ENCODE data around the gene PPOX. TPM values are rescaled to one million over a fixed set of nuclear protein-coding genes. Genes with fewer than 3 reads are reported as not detected.

Gene PPOX
- total RNA-seq, 2 donors from 2014 or later, result 27.3 to 44.9 TPM

DNA sequence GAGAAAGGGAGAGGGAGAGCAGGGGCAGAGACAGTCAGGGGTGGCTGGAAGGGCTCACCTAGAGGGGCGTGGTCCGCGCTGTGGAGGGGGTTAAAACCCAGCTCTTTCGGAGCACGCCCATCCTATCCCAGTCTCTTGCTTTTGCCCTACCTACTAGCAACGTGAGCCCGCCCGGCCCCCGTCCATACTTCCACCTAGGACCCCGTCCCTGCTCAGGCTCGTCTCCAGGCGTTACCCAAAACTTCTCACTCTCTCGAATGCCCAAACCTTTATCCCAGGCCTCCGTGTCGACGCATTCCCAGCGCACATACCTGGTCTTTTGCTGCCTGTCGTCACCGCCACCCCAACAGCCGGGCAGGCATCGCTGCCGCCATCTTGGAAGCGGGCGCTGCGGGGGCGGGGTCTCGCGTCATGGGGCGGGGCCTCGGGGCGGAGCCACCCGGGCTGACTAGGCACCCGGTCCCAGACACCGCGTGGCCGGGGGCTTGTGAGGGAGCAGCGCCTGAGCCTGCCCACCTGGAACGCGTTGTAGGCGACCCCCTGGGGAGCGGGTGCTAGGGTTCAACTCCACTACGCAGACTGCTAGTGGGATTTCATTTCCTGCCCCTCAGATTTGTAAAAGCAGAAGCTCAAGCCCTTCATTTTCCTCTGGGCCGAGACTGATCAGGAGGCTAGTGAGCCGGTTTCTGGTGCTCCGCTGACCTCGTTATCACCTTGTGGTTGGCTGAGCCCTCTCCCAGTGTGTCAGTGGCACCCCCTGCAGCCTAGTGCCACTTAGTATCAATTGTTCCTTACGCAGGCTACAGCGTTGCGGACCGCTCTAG lies 11.1 kb downstream of the PPOX start, which contains the start of gene B4GALT3:
Gene B4GALT3 (minus strand): TSS at position 396 of the 824 bp plus-strand sequence. CDS start 1,447 bp downstream, outside the sequence.
- H3K9me3 Mint-ChIP-seq, result no peaks in the 10 kb centered on the region
- peak within 1 kb of the TSS; percentile 98 for H3K27ac Mint-ChIP-seq
- ATAC-seq (replicated peaks), result peak; percentile 86
- peaks cover 41% of the 10 kb centered on the region for H3K4me1 Mint-ChIP-seq
- H3K4me3 Mint-ChIP-seq, result peak within 1 kb of the TSS; percentile 99
- H3K36me3 Mint-ChIP-seq (ENCODE audit: low read depth), result peaks cover 48% of the 10 kb centered on the region
- no peaks in the 10 kb centered on the region for H3K27me3 Mint-ChIP-seq

DNA sequence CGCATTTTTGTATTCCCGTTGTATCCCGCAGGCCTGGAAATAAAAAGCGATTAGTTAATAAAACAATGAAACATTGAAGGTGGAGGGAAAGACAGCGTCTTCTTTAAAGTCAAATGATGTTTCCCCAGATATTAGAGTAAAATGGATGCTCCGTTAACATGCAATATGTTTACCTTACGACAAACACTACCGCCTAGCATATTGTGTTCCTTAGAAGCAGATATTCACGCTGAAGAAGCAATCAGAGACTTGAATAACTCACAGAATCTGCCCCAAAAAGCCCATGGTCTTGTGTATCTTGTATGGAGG lies 11.7 kb downstream of the PPOX start:
- Mint-ChIP-seq H3K4me3 (peak overlapping the region; percentile 99), H3K9me3 (no peaks in the 10 kb centered on the region), H3K27me3 (no peaks in the 10 kb centered on the region), H3K4me1 (peaks cover 46% of the 10 kb centered on the region), H3K36me3 (ENCODE audit: low read depth) (peaks cover 43% of the 10 kb centered on the region), H3K27ac (peak overlapping the region; percentile 98)
- ATAC-seq (replicated peaks), result no peak

DNA sequence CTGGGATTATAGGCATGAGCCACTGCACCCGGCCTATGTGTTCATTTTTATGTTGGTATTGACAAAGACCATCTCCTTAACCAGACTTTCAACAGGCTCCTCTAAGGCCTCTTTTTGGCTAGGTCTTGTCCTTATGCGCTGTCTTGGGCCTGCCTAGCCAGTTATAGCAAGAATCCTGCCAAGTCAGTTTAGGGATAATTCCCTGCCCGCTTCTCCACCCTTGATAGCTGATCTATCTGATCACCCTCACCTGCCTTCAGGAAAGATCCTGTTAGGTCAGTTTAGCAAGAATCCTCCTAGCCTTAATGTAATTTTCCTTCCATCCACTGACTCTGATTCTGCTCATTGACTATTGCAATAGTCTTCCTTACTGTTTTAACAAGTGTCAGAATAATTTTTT lies 13.5 kb downstream of the PPOX start:
- peaks cover 24% of the 10 kb centered on the region for H3K36me3 Mint-ChIP-seq (ENCODE audit: low read depth)
- peaks cover 49% of the 10 kb centered on the region for H3K4me1 Mint-ChIP-seq
- peak overlapping the region; percentile 44 for H3K4me3 Mint-ChIP-seq
- peak overlapping the region; percentile 98 for H3K27ac Mint-ChIP-seq
- H3K27me3 Mint-ChIP-seq, result no peaks in the 10 kb centered on the region
- H3K9me3 Mint-ChIP-seq, result no peaks in the 10 kb centered on the region
- ATAC-seq (replicated peaks), result no peak

DNA sequence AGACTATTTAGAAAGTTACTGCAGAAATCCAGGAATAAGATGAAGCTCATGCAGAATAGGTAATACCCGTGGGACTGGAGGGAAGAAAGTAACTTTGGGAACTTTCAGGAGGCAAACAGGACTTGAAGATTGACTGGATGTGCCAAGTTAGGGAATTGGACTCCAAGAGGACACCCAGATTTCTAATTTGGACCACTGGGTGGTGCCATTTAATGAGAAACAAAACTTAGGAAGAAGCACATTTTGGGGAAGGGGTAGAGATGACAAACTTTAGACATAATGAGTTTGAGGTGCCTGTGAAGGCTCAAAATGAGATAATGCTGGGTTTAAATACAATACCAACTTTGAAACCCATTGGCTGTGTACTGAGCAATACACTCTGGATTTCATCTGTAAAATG lies 14.4 kb downstream of the PPOX start:
- no peak for ATAC-seq (replicated peaks)
- H3K4me3 Mint-ChIP-seq, result peak overlapping the region; percentile 44
- no peaks in the 10 kb centered on the region for H3K27me3 Mint-ChIP-seq
- peaks cover 15% of the 10 kb centered on the region for H3K36me3 Mint-ChIP-seq (ENCODE audit: low read depth)
- peak overlapping the region; percentile 98 for H3K27ac Mint-ChIP-seq
- H3K9me3 Mint-ChIP-seq, result no peaks in the 10 kb centered on the region
- H3K4me1 Mint-ChIP-seq, result peaks cover 48% of the 10 kb centered on the region

DNA sequence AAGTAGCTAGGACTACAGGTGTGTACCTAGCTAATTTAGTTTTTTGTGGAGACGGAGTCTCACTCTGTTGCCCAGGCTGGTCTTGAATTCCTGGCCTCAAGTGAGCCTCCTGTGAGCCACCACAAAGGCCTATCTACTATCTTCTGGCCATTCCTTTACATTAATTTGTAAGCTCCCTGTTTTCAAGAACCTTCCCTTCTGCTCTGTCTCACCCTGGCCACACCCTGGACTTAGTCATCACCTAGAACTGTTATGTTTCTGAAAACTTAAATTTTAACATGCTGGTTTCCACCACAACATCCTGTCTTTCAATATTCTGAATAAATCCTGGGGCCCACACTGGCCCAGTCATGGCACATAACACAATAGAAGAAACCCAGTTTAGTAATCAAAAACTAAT lies 16.0 kb downstream of the PPOX start:
- Mint-ChIP-seq H3K9me3 (no peaks in the 10 kb centered on the region), H3K4me1 (peaks cover 50% of the 10 kb centered on the region), H3K4me3 (peak overlapping the region; percentile 69), H3K27ac (peak overlapping the region; percentile 98), H3K27me3 (no peaks in the 10 kb centered on the region), H3K36me3 (ENCODE audit: low read depth) (peaks cover 3% of the 10 kb centered on the region)
- ATAC-seq (replicated peaks), result peak; percentile 82

DNA sequence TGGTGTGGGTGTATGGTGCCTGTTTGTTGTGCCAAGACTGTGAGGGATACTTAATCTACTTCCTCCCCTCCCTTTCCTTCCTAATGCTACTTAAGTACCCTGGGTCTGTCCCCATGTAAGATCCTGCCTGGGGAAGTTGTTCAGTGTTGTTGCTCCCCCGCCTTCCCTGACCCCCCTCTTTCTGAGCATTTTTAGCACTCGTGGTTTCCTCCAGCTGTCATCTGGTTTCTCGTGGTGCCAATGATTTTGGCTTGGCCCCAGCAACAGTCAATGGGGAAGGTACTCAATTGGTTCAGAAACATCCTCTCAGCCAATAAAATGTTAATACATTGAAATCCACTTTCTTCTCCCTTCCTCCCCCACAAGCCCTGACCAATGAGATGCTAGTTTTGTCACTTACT lies 19.1 kb downstream of the PPOX start:
- ATAC-seq (replicated peaks), result peak; percentile 71
- H3K4me1 Mint-ChIP-seq, result peaks cover 62% of the 10 kb centered on the region

DNA sequence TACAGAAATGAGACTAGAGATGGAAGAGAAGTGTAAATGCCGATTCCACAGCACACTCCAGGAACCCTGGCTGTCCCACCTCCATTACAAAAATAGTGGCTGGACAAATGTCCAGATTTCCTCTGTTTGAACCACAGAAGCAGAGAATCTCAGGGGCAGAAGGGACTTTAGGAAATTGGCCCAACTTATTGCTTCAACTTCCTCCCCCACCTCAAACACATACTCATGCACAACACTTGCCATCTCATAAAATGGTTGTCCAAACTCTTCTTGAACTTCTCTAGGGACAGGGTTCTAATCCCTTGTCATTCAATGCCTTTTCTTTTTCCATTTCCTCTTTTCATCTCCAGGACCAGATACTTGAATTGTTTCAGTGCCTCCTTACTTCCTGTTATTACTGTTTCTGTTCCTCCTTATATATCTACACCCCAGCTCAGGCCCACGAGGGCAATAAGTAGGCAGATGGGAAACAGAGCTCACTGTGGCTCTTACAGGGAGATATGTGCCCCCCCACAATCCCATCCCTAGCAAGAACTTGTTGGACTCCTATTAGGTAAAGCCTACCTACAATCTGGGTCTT lies 19.6 kb downstream of the PPOX start:
- H3K4me3 Mint-ChIP-seq, result peak overlapping the region; percentile 69
- no peaks in the 10 kb centered on the region for H3K36me3 Mint-ChIP-seq (ENCODE audit: low read depth)
- peak overlapping the region; percentile 85 for H3K27ac Mint-ChIP-seq
- H3K27me3 Mint-ChIP-seq, result no peaks in the 10 kb centered on the region
- peaks cover 57% of the 10 kb centered on the region for H3K4me1 Mint-ChIP-seq
- no peaks in the 10 kb centered on the region for H3K9me3 Mint-ChIP-seq
- ATAC-seq (replicated peaks), result no peak

More for the DNA sequence above, 19.1 kb downstream of the PPOX start:
- no peaks in the 10 kb centered on the region for H3K27me3 Mint-ChIP-seq
- H3K9me3 Mint-ChIP-seq, result no peaks in the 10 kb centered on the region
- peak overlapping the region; percentile 85 for H3K27ac Mint-ChIP-seq
- no peaks in the 10 kb centered on the region for H3K36me3 Mint-ChIP-seq (ENCODE audit: low read depth)
- H3K4me3 Mint-ChIP-seq, result peak overlapping the region; percentile 69

DNA sequence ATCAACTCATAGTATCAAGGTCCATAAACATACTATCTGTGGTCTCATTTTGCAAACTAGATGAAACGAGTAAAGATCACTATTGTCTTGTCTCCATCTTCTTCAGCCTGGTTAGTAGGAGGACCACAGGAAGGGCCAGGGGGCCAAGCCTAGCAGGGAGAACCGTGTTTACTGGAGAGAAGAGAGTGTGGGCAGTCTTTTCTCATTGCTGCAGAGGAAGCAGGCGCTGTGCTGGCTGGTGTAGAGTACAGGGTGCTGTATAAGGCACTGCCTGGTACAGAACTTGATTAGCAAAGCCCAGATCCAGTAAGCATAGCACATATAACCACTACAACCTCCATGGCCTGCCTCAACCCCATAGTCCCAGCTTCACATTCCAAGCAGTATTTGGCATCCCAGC lies 21.1 kb downstream of the PPOX start:
- no peaks in the 10 kb centered on the region for H3K36me3 Mint-ChIP-seq (ENCODE audit: low read depth)
- peak overlapping the region; percentile 85 for H3K27ac Mint-ChIP-seq
- no peaks in the 10 kb centered on the region for H3K9me3 Mint-ChIP-seq
- peak overlapping the region; percentile 69 for H3K4me3 Mint-ChIP-seq
- H3K27me3 Mint-ChIP-seq, result no peaks in the 10 kb centered on the region
- no peak for ATAC-seq (replicated peaks)
- peaks cover 51% of the 10 kb centered on the region for H3K4me1 Mint-ChIP-seq

DNA sequence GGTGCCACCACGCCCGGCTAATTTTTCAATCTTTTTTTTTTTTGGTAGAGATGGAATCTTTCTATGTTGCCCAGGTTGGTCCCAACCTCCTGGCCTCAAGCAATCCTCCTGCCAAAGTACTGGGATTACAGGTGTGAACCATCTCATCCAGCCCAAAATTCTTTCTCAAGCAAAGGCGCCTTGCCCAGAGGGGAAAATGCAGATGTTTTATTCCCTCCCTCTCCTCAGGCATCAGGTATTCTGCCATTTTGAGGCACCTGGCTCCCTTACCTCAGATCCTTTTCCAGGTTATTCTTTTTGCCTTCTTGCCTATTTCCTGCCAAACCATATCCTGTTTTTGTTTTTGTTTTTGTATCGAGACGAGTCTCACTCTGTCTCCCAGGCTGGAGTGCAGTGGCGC lies 22.2 kb downstream of the PPOX start:
- no peak for ATAC-seq (replicated peaks)
- Mint-ChIP-seq H3K27ac (peak overlapping the region; percentile 28), H3K4me3 (no peak overlapping the region)

DNA sequence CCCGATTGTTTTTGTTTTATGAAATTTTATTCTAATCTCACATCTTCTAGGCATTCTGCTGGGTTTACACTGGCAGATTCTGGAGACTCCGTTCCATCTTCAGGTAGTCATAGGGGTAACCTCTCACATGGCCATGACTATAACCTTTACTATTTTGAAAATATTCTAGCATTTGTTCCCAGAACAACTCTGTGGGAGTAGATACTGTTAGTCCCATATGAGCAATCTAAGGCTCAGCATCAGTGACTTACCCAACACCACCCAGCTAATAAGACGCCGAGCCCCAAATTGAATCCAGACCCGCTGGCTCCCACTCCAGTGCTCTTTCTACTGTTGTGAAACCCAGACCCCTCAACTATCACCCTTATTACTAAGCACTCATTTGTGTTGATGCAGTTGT lies 22.8 kb downstream of the PPOX start:
- peaks cover 45% of the 10 kb centered on the region for H3K4me1 Mint-ChIP-seq
- H3K27me3 Mint-ChIP-seq, result no peaks in the 10 kb centered on the region
- no peaks in the 10 kb centered on the region for H3K9me3 Mint-ChIP-seq
- H3K27ac Mint-ChIP-seq, result peak overlapping the region; percentile 28
- ATAC-seq (replicated peaks), result no peak
- H3K36me3 Mint-ChIP-seq (ENCODE audit: low read depth), result no peaks in the 10 kb centered on the region
- H3K4me3 Mint-ChIP-seq, result no peak overlapping the region

More for the DNA sequence above, 22.2 kb downstream of the PPOX start:
- Mint-ChIP-seq H3K4me1 (peaks cover 48% of the 10 kb centered on the region), H3K27me3 (no peaks in the 10 kb centered on the region), H3K36me3 (ENCODE audit: low read depth) (no peaks in the 10 kb centered on the region), H3K9me3 (no peaks in the 10 kb centered on the region)

DNA sequence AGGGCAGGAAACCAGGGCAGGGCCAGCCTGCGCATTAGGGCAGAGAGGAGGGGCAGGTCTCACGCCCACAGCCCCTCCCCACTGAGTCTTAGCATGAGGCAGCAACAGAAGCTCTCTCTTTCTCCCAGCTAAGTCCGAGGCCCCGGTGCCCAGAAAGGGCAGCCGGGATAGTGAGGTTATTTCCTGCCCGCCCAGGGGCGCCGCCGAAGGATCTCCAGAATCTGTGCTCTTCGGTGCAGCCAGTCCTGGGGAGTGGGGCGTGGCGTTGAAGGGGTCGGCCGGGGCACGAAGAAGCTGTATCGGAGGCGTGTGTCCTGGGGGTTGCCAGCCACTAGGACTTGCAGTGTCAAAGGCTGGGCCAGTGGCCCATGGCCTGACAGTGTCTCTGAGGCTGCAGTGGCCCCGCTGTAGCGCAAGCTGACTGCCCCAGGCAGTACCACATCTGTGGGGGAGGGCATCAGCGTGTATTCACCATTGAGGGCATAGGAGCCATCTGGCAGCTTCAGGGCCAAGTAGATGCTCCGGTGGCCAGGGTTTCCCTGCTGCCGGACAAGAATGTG lies 24.8 kb downstream of the PPOX start:
- H3K36me3 Mint-ChIP-seq (ENCODE audit: low read depth), result no peaks in the 10 kb centered on the region
- H3K27me3 Mint-ChIP-seq, result no peaks in the 10 kb centered on the region
- peaks cover 28% of the 10 kb centered on the region for H3K4me1 Mint-ChIP-seq
- no peak overlapping the region for H3K4me3 Mint-ChIP-seq
- no peak for ATAC-seq (replicated peaks)
- H3K9me3 Mint-ChIP-seq, result no peaks in the 10 kb centered on the region
- peak overlapping the region; percentile 20 for H3K27ac Mint-ChIP-seq

DNA sequence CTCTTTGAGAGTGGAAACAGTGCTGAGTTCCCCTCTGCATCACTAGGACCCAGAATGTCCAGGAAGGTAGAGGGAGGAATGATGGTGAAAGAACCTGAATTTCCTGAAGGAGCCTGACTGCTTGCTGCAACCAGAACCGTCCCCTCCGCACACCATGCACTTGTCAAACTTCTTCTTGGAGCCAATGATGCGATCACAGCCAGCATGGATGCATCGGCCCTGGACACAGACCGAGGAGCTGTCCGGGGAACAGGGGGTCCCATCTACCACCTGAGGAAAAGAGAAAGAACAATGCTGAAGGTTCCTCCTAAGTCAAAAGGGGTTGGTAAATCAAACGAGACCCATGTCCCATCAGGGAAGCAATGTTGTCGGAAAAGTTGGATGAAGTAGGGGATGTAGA lies 25.7 kb downstream of the PPOX start:
- H3K4me1 Mint-ChIP-seq, result peaks cover 23% of the 10 kb centered on the region
- no peaks in the 10 kb centered on the region for H3K27me3 Mint-ChIP-seq
- no peaks in the 10 kb centered on the region for H3K36me3 Mint-ChIP-seq (ENCODE audit: low read depth)
- no peak overlapping the region for H3K27ac Mint-ChIP-seq
- H3K4me3 Mint-ChIP-seq, result no peak overlapping the region
- ATAC-seq (replicated peaks), result no peak
- no peaks in the 10 kb centered on the region for H3K9me3 Mint-ChIP-seq

DNA sequence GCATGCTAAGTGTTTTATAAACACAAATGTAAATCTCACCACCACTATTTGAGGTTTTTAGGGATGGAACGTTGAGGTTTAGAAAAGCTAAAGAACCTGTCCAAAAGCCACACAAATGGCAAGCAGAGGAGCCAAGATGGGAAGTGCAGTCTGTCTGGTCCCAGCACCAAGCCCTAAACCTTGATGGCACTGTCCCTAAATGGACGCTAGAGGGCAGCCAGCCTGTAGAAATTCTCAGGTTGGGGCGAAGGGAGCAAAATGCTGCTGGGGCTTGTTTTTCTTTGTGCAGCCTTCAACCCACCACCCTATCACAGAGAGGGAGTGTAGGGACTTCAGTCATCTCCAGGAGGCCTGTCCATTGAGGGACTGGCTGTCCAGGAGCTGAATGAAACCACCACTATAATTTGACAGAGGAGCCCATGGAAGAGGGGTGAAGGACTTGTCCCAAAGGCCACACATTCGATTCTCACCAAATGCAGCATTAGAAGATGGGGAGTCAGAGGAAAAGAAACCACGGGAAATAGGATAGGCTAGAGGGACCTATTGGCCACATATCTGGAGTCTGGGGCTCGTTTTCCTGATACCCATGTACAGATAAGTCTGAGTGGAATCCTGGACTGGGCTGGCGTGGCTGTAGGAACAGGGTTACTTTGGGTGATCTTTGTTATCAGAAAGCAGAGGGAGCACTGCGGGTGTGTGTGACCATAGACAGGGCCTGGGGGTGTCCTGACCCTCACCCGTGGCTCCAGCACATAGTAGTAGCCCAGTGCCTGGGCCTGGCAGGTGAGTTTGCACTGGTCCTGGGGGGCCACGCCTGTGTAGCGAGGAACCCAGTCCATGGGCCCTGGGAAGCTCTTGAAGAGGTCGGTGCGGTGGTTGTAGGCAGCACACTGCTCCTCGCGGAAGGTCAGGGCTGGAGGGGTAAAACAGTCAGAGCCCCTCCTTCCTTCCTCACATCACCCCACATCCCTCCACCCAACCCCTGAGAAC lies 26.5 kb downstream of the PPOX start:
- Mint-ChIP-seq H3K36me3 (ENCODE audit: low read depth) (no peaks in the 10 kb centered on the region), H3K4me1 (peaks cover 16% of the 10 kb centered on the region), H3K27ac (peak overlapping the region; percentile 34), H3K4me3 (no peak overlapping the region), H3K9me3 (no peaks in the 10 kb centered on the region), H3K27me3 (no peaks in the 10 kb centered on the region)
- peak; percentile 96 for ATAC-seq (replicated peaks)

DNA sequence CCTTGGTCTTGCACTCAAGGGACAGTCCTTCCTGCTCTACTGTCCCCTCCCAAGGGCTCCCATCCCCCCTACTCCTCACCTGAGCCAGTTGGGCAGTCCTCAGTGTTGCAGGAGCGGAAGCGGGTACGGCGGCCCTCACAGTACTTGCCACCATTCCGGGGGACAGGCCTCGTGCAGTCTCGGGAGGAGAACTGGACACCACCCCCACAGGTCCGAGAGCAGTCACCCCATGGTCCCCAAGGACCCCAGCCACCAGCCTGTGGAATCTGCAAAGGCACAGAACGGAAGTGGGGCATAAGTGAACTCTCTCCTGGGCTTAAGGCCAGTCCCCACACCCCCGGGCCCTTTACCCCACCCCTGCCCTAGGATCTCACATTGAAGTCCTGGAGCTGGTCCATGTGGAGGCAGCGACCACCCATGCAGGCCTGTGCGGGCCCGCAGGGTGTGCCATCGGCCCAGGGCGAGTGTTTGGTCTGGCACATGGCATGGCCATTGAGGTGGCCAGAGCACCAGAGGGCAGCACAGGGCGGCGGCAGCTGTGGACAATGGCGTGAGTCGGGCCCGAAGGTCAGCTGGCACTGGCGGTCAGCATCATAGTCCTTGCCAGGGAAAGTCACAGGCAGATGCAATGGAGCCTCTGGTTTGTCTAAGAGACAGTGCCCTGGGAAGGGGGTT lies 27.5 kb downstream of the PPOX start:
- peak overlapping the region; percentile 34 for H3K27ac Mint-ChIP-seq
- H3K4me3 Mint-ChIP-seq, result no peak overlapping the region
- no peaks in the 10 kb centered on the region for H3K36me3 Mint-ChIP-seq (ENCODE audit: low read depth)
- no peak for ATAC-seq (replicated peaks)
- H3K27me3 Mint-ChIP-seq, result no peaks in the 10 kb centered on the region
- no peaks in the 10 kb centered on the region for H3K9me3 Mint-ChIP-seq
- H3K4me1 Mint-ChIP-seq, result peaks cover 11% of the 10 kb centered on the region
